ENCODE measurements around the gene FGL2.
"Not testable (repeated sequence)": the region's sequence is repeated elsewhere in the genome, so short reads cannot be mapped to it uniquely, and the experiment has no call there.

The FGL2 gene

DNA sequence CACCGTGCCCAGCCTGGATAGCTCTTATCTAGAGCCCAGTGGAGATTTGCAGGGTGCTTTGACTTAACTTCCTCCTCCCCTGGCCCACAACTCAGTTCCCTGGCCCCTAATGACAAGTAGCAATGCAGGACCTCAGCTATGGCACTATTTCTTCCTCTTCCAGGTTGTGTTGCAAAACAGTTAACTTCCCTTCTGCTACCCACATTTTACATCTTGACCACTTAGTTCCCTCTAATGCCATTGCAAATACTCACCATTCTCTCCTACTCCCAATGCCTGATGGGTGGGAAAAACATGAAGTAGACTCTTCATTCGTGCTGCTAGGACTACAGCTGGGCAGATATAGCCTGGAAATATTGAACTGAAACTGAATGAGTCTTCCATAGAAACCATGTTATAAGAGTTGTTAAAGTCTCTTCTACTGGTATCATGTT lies 39.1 kb upstream of the FGL2 start:
- Histone ChIP-seq H3K27me3 (ENCODE audit: control insufficient read depth, insufficient read depth, low read length) (no peaks in the 10 kb centered on the region), H3K4me1 (ENCODE audit: control insufficient read depth, insufficient read depth, low read length) (peaks cover 3% of the 10 kb centered on the region; the same call in 1 of the 2 replicates), H3K36me3 (ENCODE audit: control insufficient read depth, insufficient read depth, low read length) (no peaks in the 10 kb centered on the region), H3K4me3 (ENCODE audit: low read length) (no peak overlapping the region), H3K27ac (ENCODE audit: low read length) (no peak overlapping the region), H3K9me3 (ENCODE audit: control insufficient read depth, insufficient read depth, low read length) (no peaks in the 10 kb centered on the region)
- no peak for DNase-seq (ENCODE audit: low read depth, low spot score)
- no CpG with 5 or more reads among the region's 2 CpGs for WGBS (ENCODE audit: insufficient coverage, insufficient read length)

GRCh38 chr7:77235276-77235675 lies 35.7 kb upstream of the FGL2 start:
- Histone ChIP-seq H3K27me3 (ENCODE audit: control insufficient read depth, insufficient read depth, low read length) (no peaks in the 10 kb centered on the region), H3K36me3 (ENCODE audit: control insufficient read depth, insufficient read depth, low read length) (no peaks in the 10 kb centered on the region), H3K4me3 (ENCODE audit: low read length) (no peak overlapping the region), H3K4me1 (ENCODE audit: control insufficient read depth, insufficient read depth, low read length) (no peaks in the 10 kb centered on the region), H3K27ac (ENCODE audit: low read length) (no peak overlapping the region), H3K9me3 (ENCODE audit: control insufficient read depth, insufficient read depth, low read length) (no peaks in the 10 kb centered on the region)
- 100% methylated on average over 2 of the region's 2 CpGs for WGBS (ENCODE audit: insufficient coverage, insufficient read length)
- no peak for DNase-seq (ENCODE audit: low read depth, low spot score)

DNA sequence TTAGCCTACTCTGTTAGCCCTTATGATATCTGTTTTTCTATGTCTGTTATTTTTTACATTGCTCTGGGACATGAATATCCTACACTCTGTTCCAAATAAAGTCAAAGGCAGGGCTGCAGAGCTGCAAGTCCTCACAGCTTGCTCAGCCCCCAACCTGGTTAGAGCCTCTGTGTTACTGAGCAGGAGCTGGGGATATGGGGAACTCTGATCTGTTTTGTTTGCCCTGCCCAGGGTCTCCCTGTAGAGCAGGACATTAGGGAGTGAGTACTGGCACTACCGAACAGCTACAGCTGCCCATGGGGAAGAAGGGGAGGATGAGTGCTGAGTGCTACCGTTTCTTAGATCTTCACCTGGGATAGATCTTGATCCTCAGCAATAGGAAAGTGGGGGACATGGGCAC lies 32.8 kb upstream of the FGL2 start:
- Histone ChIP-seq H3K4me3 (ENCODE audit: low read length) (no peak overlapping the region), H3K36me3 (ENCODE audit: control insufficient read depth, insufficient read depth, low read length) (no peaks in the 10 kb centered on the region), H3K27ac (ENCODE audit: low read length) (no peak overlapping the region), H3K9me3 (ENCODE audit: control insufficient read depth, insufficient read depth, low read length) (no peaks in the 10 kb centered on the region), H3K4me1 (ENCODE audit: control insufficient read depth, insufficient read depth, low read length) (no peaks in the 10 kb centered on the region), H3K27me3 (ENCODE audit: control insufficient read depth, insufficient read depth, low read length) (no peaks in the 10 kb centered on the region)
- WGBS (ENCODE audit: insufficient coverage, insufficient read length): no CpG with 5 or more reads among the region's 2 CpGs
- DNase-seq (ENCODE audit: low read depth, low spot score): no peak

DNA sequence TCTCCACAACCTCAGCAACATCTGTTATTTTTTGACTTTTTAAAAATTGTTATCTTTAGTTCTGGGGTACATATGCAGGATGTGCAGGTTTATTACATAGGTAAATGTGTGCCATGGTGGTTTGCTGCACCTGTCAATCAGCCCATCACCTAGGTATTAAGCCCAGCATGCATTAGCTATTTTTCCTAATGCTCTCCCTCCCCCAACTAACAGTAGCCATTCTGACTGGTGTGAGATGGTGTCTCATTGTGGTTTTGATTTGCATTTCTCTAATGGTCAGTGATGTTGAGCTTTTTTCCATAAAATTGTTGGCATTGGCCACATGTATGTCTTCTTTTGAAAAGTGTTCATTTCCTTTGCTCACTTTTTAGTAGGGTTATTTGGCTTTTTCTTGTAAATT lies 29.2 kb upstream of the FGL2 start:
- H3K9me3 ChIP-seq (ENCODE audit: control insufficient read depth, insufficient read depth, low read length); H3K27me3 ChIP-seq (ENCODE audit: control insufficient read depth, insufficient read depth, low read length); DNase-seq (ENCODE audit: low read depth, low spot score); H3K4me3 ChIP-seq (ENCODE audit: low read length); H3K4me1 ChIP-seq (ENCODE audit: control insufficient read depth, insufficient read depth, low read length); H3K27ac ChIP-seq (ENCODE audit: low read length); H3K36me3 ChIP-seq (ENCODE audit: control insufficient read depth, insufficient read depth, low read length): not testable (repeated sequence)

DNA sequence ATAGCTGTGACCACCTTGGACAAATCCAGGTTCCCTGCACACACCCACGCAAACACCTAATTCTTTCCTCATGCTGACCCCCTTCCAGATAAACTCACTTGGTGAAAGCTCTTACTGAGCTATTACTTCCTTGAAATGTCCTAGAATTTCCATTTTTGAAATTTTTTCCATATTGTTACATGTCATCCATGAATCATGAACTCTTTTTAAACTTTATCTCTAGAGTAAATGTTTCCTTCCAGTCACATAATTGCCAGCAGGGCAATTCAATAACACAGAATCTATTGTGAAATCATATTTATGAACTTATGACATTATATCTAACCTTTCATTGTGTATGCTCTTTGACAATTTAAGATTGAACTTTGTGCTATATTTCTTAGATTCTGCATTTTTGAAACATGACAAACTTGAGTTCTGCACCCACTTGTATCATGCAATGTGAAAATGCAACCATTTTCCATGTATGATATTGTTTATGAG lies 26.8 kb upstream of the FGL2 start:
- no CpG with 5 or more reads among the region's 1 CpG for WGBS (ENCODE audit: insufficient coverage, insufficient read length)
- H3K4me1 ChIP-seq (ENCODE audit: control insufficient read depth, insufficient read depth, low read length): no peaks in the 10 kb centered on the region
- no peak overlapping the region for H3K4me3 ChIP-seq (ENCODE audit: low read length)
- no peaks in the 10 kb centered on the region for H3K9me3 ChIP-seq (ENCODE audit: control insufficient read depth, insufficient read depth, low read length)
- no peaks in the 10 kb centered on the region for H3K36me3 ChIP-seq (ENCODE audit: control insufficient read depth, insufficient read depth, low read length)
- H3K27me3 ChIP-seq (ENCODE audit: control insufficient read depth, insufficient read depth, low read length): no peaks in the 10 kb centered on the region
- no peak for DNase-seq (ENCODE audit: low read depth, low spot score)
- H3K27ac ChIP-seq (ENCODE audit: low read length): no peak overlapping the region

DNA sequence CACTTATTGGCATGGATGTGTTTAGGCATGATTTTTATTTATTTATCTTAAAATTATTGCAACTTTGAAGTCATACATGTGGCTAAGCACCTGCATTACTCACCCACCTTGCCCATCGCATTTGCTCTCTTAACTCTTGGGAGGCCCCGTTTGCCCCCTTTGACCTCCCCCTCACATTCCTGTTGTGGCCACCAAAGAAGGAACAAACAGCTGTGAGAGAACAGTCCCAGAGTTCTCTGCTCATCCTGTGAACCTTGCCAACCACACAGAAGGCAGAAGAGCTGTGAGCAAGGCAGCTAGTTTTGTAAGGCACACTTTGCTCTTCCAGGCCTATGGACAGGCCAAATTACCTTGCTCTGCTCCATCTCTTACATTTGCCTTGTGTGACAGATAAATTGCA lies 23.6 kb upstream of the FGL2 start:
- Histone ChIP-seq H3K36me3 (ENCODE audit: control insufficient read depth, insufficient read depth, low read length) (no peaks in the 10 kb centered on the region), H3K27me3 (ENCODE audit: control insufficient read depth, insufficient read depth, low read length) (no peaks in the 10 kb centered on the region), H3K4me3 (ENCODE audit: low read length) (no peak overlapping the region), H3K9me3 (ENCODE audit: control insufficient read depth, insufficient read depth, low read length) (no peaks in the 10 kb centered on the region), H3K27ac (ENCODE audit: low read length) (no peak overlapping the region), H3K4me1 (ENCODE audit: control insufficient read depth, insufficient read depth, low read length) (no peaks in the 10 kb centered on the region)
- DNase-seq (ENCODE audit: low read depth, low spot score): no peak
- no CpG with 5 or more reads among the region's 2 CpGs for WGBS (ENCODE audit: insufficient coverage, insufficient read length)

DNA sequence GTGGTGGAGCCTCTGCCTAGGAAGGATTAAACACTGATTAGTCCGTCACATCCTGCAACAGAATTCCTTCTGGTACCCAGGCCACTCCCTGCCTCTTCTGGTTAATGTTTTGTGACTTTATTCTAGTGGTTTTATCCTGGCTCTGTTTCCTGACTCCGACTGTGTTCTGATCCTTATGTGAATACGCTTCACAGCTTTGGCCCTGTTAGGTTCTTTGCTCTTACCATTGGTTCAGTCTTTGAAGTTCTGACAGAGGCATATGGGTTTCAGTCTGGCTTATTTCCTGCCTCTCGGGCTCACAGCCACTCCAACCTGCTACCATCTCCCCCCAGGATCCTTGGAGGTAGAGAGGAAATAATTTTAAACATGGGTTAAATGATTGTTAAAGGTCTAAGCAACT lies 23.2 kb upstream of the FGL2 start:
- no peaks in the 10 kb centered on the region for H3K36me3 ChIP-seq (ENCODE audit: control insufficient read depth, insufficient read depth, low read length)
- no peaks in the 10 kb centered on the region for H3K27me3 ChIP-seq (ENCODE audit: control insufficient read depth, insufficient read depth, low read length)
- no CpG with 5 or more reads among the region's 4 CpGs for WGBS (ENCODE audit: insufficient coverage, insufficient read length)
- no peaks in the 10 kb centered on the region for H3K4me1 ChIP-seq (ENCODE audit: control insufficient read depth, insufficient read depth, low read length)
- DNase-seq (ENCODE audit: low read depth, low spot score): no peak
- H3K9me3 ChIP-seq (ENCODE audit: control insufficient read depth, insufficient read depth, low read length): no peaks in the 10 kb centered on the region
- no peak overlapping the region for H3K27ac ChIP-seq (ENCODE audit: low read length)
- no peak overlapping the region for H3K4me3 ChIP-seq (ENCODE audit: low read length)

DNA sequence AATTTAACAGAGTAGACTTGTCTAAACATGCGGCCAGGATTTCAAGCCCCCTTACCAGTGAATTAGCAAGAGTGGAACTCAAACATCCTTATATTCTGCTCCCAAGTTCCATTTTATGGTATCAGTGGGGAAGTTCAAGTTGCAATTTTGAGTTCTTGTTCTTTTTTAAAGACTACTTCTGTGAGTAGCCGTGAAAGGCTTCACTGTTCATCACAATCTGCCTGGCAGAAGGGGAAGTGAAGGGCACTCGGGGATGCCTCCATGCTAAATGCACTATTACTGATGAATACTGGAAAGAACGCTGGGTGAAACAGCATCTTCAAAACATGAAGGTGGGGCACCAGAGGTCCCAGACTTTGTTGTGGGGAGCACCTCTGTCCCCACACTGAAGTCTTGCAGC lies 22.4 kb upstream of the FGL2 start:
- H3K9me3 ChIP-seq (ENCODE audit: control insufficient read depth, insufficient read depth, low read length): no peaks in the 10 kb centered on the region
- no CpG with 5 or more reads among the region's 4 CpGs for WGBS (ENCODE audit: insufficient coverage, insufficient read length)
- H3K27me3 ChIP-seq (ENCODE audit: control insufficient read depth, insufficient read depth, low read length): no peaks in the 10 kb centered on the region
- H3K36me3 ChIP-seq (ENCODE audit: control insufficient read depth, insufficient read depth, low read length): no peaks in the 10 kb centered on the region
- DNase-seq (ENCODE audit: low read depth, low spot score): no peak
- no peaks in the 10 kb centered on the region for H3K4me1 ChIP-seq (ENCODE audit: control insufficient read depth, insufficient read depth, low read length)
- no peak overlapping the region for H3K27ac ChIP-seq (ENCODE audit: low read length)
- no peak overlapping the region for H3K4me3 ChIP-seq (ENCODE audit: low read length)

GRCh38 chr7:77219701-77220331 lies 20.2 kb upstream of the FGL2 start:
- not testable (repeated sequence) for H3K36me3 ChIP-seq (ENCODE audit: control insufficient read depth, insufficient read depth, low read length); H3K27me3 ChIP-seq (ENCODE audit: control insufficient read depth, insufficient read depth, low read length); H3K9me3 ChIP-seq (ENCODE audit: control insufficient read depth, insufficient read depth, low read length); H3K4me3 ChIP-seq (ENCODE audit: low read length); H3K4me1 ChIP-seq (ENCODE audit: control insufficient read depth, insufficient read depth, low read length); H3K27ac ChIP-seq (ENCODE audit: low read length); DNase-seq (ENCODE audit: low read depth, low spot score)
- WGBS (ENCODE audit: insufficient coverage, insufficient read length): no CpG with 5 or more reads among the region's 10 CpGs

DNA sequence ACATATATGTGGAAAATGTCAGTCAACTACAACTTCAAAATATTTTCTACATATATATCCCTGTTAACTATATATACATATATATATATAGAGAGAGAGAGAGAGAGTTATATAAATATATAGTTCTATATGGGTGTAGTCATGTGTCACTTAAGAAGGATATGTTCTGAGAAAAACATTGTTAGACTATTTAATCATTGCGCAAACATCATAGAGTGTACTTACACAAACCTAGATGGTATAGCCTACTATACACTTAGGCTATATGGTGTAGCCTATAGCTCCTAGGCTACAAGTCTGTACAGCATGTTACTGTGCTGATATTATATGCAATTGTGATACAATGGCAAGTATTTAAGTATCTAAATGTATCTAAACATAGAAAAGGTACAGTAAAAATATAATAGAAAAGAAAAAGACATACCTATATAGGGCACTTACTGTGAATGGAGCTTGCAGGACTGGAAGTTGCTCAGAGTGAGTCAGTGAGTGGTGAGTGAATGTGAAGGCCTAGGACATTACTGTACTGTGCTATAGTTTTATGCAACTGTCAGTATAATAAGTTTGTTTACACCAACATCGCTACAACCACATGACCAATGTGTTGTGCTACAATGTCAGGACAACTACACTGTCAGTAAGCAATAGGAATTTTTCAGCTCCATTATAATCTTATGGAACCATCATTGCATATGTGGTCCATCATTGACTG lies 18.0 kb upstream of the FGL2 start:
- no peak overlapping the region for H3K27ac ChIP-seq (ENCODE audit: low read length)
- H3K27me3 ChIP-seq (ENCODE audit: control insufficient read depth, insufficient read depth, low read length): no peaks in the 10 kb centered on the region
- H3K36me3 ChIP-seq (ENCODE audit: control insufficient read depth, insufficient read depth, low read length): no peaks in the 10 kb centered on the region
- no peak for DNase-seq (ENCODE audit: low read depth, low spot score)
- no CpG with 5 or more reads among the region's 2 CpGs for WGBS (ENCODE audit: insufficient coverage, insufficient read length)
- no peaks in the 10 kb centered on the region for H3K4me1 ChIP-seq (ENCODE audit: control insufficient read depth, insufficient read depth, low read length)
- no peaks in the 10 kb centered on the region for H3K9me3 ChIP-seq (ENCODE audit: control insufficient read depth, insufficient read depth, low read length)
- H3K4me3 ChIP-seq (ENCODE audit: low read length): no peak overlapping the region

Measured in iPS DF 6.9 (cell line).